CD4-positive, alpha-beta T cell treated with Interleukin-4 for 4 hours (primary cell): ENCODE data around the gene HMG20B.
A peak's percentile ranks its signal among the peaks of the same experiment; 100 is the strongest.

Experiments
- DNase-seq: peaks from one replicate; pipeline ENCODE4 v3.0.0-alpha.2; 2020

Gene HMG20B

GRCh38 chr19:3537438-3538240 is 35.1 kb upstream of the HMG20B start:
- DNase-seq, result no peak

DNA sequence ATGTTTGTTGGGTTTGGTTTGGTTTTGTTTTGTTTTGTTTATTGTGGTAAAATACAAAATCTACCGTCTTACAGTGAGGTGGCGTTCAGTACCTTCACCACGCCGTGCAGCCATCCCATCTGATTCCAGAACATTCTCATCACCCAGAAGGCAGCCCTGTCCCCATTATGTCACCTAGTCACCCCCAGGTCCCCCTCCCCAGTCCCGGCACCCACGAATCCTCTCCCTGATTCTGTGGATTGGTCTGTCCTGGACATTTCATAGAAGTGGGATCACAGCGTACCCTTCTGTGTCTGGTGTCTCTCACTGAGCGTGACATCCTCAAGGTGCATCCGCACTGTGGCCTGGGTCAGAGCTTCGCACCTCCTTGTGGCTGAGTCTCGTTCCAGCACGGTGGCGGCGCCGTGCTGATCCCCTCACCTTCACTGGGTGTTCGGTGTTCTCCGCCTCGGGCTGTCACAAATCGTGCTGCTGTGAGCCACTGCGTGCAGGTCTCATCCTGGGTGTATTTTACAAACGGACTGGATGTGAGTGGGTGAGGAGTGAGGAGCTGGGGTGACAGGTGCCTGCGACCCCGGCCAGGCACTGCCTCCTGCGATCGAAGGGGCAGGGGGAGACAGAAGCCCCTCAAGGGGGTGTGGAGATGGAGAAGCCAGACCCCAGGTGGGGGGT is 34.4 kb upstream of the HMG20B start:
- no peak for DNase-seq

GRCh38 chr19:3538965-3539755 is 33.6 kb upstream of the HMG20B start, which contains the start of gene TEKTIP1:
TSS of gene TEKTIP1 (plus strand) at chr19:3539174. CDS start at chr19:3539178, 4 bp downstream.
- DNase-seq, result no peak

DNA sequence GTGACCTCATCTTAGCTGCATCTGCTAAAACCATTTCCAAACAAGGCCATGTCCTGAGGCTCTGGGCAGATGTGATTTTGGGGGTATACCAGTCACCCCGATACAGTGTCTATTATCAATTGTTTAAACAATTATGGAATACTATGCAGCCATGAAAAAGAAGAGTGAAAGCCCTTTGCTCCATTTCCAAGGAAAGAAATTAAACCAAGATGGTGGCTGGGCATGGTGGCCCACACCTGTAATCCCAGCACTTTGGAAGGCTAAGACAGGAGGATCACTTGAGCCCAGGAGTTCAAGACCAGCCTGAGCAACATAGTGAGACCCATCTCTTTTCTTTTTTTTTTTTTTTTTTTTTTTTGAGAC is 33.0 kb upstream of the HMG20B start:
- no peak for DNase-seq

- DNase-seq, result no peak
Observed at GRCh38 chr19:3543150-3544057, 29.3 kb upstream of the HMG20B start.

DNA sequence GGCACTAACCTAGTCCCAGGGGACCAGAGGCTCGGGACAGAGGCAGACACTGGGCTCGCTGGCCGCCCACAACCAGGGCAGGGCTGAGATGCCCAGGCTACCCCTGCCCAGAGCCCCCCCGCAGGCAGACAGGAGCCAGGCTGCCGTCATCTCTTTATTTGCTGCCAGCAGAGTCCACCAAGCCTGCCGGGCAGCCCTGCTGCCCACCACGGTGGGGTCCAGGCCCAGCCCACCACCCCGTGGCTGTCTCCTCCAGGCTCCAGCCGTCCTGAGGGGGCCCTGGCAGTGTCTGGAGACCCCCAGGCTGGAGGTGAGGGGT is 28.7 kb upstream of the HMG20B start:
- DNase-seq, result no peak

DNA sequence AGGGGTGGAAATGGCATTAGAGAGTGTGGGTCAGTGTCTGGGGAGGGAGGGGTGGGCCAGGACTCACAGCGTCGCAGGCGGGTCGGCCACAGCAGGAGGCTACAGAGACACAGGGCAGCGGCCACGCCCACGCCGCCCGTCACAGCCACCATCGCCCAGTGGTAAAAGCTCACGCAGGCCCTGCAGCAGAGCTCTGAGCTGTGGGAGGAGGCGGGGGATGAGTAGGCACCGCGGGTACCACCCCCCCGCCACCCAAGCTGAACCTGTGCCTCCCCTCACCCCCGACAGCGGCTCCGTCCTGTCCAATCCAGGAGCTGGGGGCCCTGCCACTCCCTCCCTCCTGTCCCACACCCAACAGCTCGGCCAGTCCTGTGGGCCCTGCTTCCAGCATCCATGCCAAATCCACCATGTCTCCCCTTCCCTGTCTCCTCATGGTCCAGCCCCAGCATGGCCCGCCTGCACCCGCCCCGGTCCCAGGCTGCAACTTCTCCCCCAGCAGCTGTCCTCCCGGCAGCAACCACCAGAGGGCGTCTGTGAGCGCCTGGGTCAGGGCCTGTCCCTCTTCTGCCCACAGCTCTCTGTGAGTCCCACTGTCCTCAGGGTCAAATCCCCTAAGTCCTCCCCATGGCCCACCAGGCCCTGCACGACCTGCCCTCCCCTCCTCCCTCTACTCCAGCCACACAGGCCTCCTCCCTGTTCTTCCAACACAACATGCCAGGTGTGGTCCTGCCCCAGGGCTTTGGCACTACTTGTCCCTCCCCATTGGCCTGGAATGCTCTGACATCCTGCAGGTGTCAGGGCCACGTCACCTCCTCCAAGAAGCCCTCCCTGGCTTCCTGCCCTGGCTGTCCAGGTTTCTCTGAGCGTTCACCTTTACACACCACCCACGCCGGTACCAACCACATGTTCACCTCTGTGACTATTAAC is 27.7 kb upstream of the HMG20B start:
- peak; percentile 55 for DNase-seq

DNA sequence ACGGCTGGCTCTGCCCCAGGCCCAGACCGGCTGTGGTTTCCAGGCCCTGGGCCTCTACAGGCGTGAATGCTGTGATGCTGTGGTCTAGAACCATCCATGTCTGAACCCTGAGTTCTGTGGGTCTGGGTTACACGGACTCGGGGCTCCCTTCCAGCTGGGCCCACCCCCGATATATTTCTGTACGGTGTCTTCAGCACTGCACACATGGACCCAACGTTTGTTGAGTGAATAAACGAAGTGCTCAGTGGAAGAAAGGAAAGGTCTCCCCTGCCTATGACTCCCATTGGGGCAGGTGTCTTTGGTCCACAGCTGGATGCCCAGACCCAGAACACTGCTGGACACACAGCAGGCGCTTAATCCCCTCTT is 27.1 kb upstream of the HMG20B start:
- no peak for DNase-seq

GRCh38 chr19:3546119-3546518 is 26.6 kb upstream of the HMG20B start:
- DNase-seq, result no peak

GRCh38 chr19:3547301-3547731 is 25.4 kb upstream of the HMG20B start:
- no peak for DNase-seq

DNA sequence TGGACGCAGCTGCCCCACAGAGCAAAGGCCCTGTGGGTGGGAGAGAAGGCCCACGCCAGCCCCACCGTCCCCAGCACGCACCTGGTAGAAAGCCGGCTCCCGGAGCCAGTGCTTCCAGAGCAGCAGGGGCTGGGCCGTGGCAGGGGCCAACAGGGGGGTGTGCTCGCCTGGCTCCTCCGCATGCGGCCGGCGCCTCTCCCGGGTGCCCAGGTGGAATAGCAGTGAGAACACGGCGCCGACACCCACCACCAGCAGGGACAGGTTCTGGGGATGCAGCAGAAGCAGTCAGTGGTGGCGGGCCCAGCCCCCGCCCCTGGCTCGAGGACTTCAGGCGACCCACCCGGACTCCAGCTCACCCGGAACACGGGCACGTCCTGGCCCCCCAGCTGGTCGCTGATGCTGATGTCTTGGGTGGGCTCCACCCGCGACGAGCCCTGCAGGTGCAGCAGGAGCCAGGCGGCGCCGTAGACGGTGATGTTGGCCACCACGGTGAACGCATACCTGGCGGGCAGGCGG is 24.9 kb upstream of the HMG20B start:
- DNase-seq, result no peak

DNA sequence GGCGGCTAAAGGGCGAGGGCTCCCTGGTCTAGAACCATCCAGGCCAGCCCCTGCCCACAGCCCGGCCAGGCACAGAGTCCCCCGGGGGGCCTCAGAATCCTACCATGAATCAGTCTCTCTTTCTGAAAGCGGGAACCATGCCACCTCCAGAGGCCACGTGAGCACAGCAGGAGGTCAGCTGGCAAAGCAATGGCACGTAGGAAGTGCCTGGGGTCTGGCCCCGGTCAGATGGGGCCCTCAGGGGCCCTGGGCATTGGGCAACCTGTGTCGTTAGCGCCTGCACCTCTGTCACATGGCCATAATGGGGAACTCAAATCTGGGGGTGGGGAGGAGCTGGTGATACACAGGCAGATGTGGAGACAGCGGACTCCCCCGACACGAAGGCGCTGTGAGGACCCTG is 24.1 kb upstream of the HMG20B start:
- DNase-seq, result no peak

GRCh38 chr19:3549816-3550215 is 22.9 kb upstream of the HMG20B start:
- no peak for DNase-seq

DNA sequence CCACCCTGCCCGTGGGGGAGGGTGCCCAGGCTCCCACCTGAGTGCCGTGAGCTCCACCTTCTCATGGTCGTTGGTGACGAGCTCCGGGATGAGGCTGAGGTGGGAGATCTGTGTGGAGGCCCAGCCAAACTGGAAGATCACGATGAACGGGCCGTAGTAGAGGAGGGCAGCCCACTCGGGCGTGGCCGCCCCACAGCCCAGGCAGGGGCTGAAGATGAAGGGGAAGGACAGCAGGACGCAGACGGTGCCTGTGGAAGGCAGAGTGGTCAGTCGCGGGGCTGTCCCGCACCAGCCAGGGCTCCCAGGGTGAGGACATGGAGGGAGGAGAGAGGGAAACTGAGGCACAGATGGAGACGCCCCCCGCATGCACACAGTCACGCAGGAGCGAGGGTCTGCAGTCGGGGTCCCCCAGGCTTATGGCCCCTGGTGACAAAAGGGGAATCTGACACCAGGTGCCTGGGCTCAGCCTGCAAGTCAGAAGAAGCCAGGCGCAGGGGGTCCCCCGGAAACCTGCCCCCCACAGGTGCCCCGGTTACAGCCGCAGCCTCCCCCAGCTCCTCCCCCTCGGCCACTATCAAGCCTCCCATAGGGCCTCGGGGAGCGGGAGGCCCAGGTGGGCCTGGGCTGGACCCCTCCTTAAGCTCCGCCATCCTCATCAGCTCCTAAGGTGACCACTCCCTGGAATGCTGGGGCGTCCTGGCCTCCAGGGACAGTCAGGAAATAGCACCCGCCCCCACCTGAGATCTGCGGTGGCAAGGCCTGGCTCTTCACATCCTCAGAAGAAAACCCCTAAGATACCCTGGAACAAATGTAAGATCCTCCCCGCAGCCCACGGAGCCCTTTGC is 21.6 kb upstream of the HMG20B start:
- DNase-seq, result no peak

- DNase-seq, result no peak
Observed at GRCh38 chr19:3551792-3552095, 21.0 kb upstream of the HMG20B start.

- peak; percentile 58 for DNase-seq
Observed at GRCh38 chr19:3554254-3555083, 18.3 kb upstream of the HMG20B start.

DNA sequence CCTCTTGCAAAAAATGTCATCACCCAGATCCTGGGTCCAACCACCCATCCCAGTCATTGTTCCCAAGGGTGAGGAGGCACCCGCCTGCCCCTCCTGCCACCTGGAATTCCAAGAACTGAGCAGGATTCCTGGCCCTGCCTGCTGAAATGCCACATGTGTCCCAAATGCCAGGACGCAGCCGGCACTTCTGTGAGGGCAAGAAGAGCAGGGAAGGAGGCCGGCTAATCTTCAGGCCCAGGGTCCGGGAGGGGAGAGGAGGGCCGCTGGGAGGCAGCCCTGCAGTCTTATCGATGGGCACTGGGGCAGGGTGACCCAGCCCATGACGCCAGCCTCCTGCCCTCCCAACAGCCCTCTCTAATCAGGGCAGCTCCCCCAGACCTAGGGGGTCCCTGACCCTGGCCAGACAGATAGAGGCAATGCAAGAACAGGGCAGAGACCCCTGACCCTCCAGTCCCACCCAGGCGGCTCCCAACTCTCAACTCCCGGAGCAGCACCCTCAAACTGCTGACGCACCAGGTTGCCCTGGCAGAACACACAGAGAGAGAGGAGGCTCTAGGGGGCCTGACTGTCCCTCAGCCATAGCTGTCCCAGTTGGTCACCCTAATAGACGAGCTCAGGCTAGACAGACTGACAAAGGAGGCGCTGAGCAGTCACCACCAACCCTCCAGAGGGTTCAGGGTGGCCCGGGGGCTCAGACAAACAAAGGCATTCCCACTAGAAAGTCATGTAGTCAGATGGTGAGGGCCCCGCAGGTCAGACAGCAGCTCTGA is 16.9 kb upstream of the HMG20B start:
- no peak for DNase-seq

DNA sequence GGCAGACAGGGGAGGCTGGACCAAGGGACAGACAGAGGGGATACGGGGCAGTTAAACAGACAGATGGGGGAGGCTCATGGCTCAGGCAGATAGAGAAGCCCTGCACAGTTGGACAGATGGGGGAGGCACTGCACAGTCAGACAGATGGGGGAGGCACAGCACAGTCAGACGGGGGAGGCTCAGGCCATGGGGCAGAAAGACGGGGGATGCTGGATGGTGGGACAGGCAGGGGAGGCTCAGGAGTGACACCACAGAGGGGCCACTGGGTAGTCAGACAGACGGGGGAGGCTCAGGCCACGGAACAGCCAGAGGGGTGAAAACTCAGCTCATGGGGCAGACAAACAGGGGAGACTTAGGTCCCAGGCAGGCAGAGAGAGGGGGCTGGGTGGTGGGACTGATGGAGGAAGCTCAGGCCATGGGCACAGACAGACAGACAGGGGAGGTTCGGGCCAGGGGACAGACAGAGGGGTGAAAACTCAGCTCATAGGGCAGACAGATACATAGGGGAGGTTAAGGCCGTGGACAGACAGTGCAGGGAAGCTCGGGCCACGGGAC is 16.2 kb upstream of the HMG20B start:
- no peak for DNase-seq
